Measurements from ENCODE around the gene MNT. TPM values are rescaled to one million over a fixed set of nuclear protein-coding genes. Genes with fewer than 3 reads are reported as not detected.
"Not testable (repeated sequence)": the region's sequence is repeated elsewhere in the genome, so short reads cannot be mapped to it uniquely, and the experiment has no call there.

Gene MNT, protein sequence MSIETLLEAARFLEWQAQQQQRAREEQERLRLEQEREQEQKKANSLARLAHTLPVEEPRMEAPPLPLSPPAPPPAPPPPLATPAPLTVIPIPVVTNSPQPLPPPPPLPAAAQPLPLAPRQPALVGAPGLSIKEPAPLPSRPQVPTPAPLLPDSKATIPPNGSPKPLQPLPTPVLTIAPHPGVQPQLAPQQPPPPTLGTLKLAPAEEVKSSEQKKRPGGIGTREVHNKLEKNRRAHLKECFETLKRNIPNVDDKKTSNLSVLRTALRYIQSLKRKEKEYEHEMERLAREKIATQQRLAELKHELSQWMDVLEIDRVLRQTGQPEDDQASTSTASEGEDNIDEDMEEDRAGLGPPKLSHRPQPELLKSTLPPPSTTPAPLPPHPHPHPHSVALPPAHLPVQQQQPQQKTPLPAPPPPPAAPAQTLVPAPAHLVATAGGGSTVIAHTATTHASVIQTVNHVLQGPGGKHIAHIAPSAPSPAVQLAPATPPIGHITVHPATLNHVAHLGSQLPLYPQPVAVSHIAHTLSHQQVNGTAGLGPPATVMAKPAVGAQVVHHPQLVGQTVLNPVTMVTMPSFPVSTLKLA
- 1 to 10 TPM; 2.9 to 5.4 (median 4.2) TPM for total RNA-seq

GRCh38 chr17:2400877-2401425 lies at the start of gene MNT:
TSS of gene MNT (minus strand) at chr17:2401060. CDS start at chr17:2400712, 348 bp downstream.
- ATAC-seq (peak; percentile 39 to 40), DNase-seq (peak; percentile 91 to 95)
- intact Hi-C loops (cut with DNase I; ENCODE audit: low total_unique reads), result loop anchor here (1.0 to 10.0 kb wide), 6 partner anchors 9 to 684 kb away; partner anchors contain the start of genes CLUH, PAFAH1B1, SGSM2 and TSR1
- H3K36me3 ChIP-seq, result no peaks in the 10 kb centered on the region
- H3K27me3 ChIP-seq, result no peaks in the 10 kb centered on the region
- in situ Hi-C loops (cut with MboI; ENCODE audit: low sequenced_read_pairs in 4 of 4), result loop anchor here in 1 of 4 donors (25.0 kb wide), 1 partner anchor 311 kb away; the partner anchor contains the start of gene CLUH
- no peaks in the 10 kb centered on the region for H3K9me3 ChIP-seq
- peaks cover 57 to 63% of the 10 kb centered on the region in 2 donors for H3K4me1 ChIP-seq
- TF ChIP-seq POLR2A (IDR thresholded peaks at IDR 0.05), result peak; percentile 83
- TF ChIP-seq CTCF (IDR thresholded peaks at IDR 0.05 in 4 of 5, conservative IDR thresholded peaks at IDR 0.05 in 1 of 5), result peak in 3 of 5 experiments; percentile 18 to 24 (median 22)
- H3K27ac ChIP-seq, result peak within 1 kb of the TSS; percentile 97 to 99 (median 99)
- peak within 1 kb of the TSS; percentile 63 to 89 (median 85) for H3K4me3 ChIP-seq

GRCh38 chr17:2450016-2450650 lies 49.3 kb upstream of the MNT start:
- Histone ChIP-seq H3K27me3 (no peaks in the 10 kb centered on the region), H3K36me3 (no peaks in the 10 kb centered on the region), H3K27ac (no peak overlapping the region), H3K4me3 (no peak overlapping the region), H3K9me3 (no peaks in the 10 kb centered on the region), H3K4me1 (no peaks in the 10 kb centered on the region)
- DNase-seq (no peak), ATAC-seq (no peak)
- in situ Hi-C loops (cut with MboI; ENCODE audit: low sequenced_read_pairs in 4 of 4) (no loop called here), intact Hi-C loops (cut with DNase I; ENCODE audit: low total_unique reads) (no loop called here)
- no peak for TF ChIP-seq CTCF (IDR thresholded peaks at IDR 0.05 in 4 of 5, conservative IDR thresholded peaks at IDR 0.05 in 1 of 5)
- TF ChIP-seq POLR2A (IDR thresholded peaks at IDR 0.05), result no peak

DNA sequence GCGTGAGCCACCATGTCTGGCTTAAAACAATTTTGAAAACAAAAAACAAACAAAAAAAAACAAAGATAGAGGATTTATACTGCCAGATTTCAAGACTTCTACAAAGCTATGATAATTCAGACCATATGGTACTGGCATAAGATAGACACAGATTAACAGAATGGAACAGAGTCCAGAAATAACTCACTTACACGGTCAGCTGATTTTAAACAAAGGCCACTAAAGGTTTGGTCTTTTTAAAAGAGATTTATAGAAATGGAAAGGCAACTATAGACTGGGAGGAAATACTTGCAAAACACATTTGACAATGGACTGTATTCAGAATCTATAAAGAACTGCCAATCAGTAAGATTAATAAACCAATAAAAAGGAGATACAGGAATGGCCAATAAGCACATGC lies 48.6 kb upstream of the MNT start:
- Histone ChIP-seq H3K4me3 (no peak overlapping the region), H3K27ac (no peak overlapping the region), H3K27me3 (no peaks in the 10 kb centered on the region), H3K36me3 (no peaks in the 10 kb centered on the region), H3K4me1 (no peaks in the 10 kb centered on the region), H3K9me3 (no peaks in the 10 kb centered on the region)
- intact Hi-C loops (cut with DNase I; ENCODE audit: low total_unique reads) (no loop called here), in situ Hi-C loops (cut with MboI; ENCODE audit: low sequenced_read_pairs in 4 of 4) (no loop called here)
- TF ChIP-seq POLR2A (IDR thresholded peaks at IDR 0.05), result no peak
- no peak for TF ChIP-seq CTCF (IDR thresholded peaks at IDR 0.05 in 4 of 5, conservative IDR thresholded peaks at IDR 0.05 in 1 of 5)
- DNase-seq, result no peak
- ATAC-seq, result no peak

DNA sequence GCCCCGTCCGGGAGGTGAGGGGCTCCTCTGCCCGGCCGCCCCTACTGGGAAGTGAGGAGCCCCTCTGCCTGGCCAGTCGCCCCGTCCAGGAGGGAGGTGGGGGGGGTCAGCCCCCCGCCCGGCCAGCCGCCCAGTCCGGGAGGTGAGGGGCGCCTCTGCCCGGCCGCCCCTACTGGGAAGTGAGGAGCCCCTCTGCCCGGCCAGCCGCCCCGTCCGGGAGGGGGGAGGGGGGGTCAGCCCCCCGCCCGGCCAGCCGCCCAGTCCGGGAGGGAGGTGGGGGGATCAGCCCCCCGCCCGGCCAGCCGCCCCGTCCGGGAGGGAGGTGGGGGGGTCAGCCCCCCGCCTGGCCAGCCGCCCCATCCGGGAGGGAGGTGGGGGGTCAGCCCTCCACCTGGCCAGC lies 46.6 kb upstream of the MNT start:
- intact Hi-C loops (cut with DNase I; ENCODE audit: low total_unique reads); H3K27ac ChIP-seq; H3K36me3 ChIP-seq; H3K4me1 ChIP-seq; in situ Hi-C loops (cut with MboI; ENCODE audit: low sequenced_read_pairs in 4 of 4); ATAC-seq; DNase-seq; H3K27me3 ChIP-seq; H3K9me3 ChIP-seq; H3K4me3 ChIP-seq: not testable (repeated sequence)

GRCh38 chr17:2445638-2446037 lies 44.8 kb upstream of the MNT start:
- Histone ChIP-seq H3K9me3 (no peaks in the 10 kb centered on the region), H3K4me1 (no peaks in the 10 kb centered on the region), H3K4me3 (no peak overlapping the region), H3K27me3 (no peaks in the 10 kb centered on the region), H3K36me3 (peaks cover 0 to 5% of the 10 kb centered on the region in 2 donors), H3K27ac (no peak overlapping the region)
- in situ Hi-C loops (cut with MboI; ENCODE audit: low sequenced_read_pairs in 4 of 4), result no loop called here
- TF ChIP-seq CTCF (IDR thresholded peaks at IDR 0.05 in 4 of 5, conservative IDR thresholded peaks at IDR 0.05 in 1 of 5), result no peak
- no peak for TF ChIP-seq POLR2A (IDR thresholded peaks at IDR 0.05)
- intact Hi-C loops (cut with DNase I; ENCODE audit: low total_unique reads), result no loop called here
- DNase-seq, result no peak
- ATAC-seq, result no peak

Measured in gastrocnemius medialis (tissue), 4 donors.